Stimulated activated CD4-positive, alpha-beta T cell treated with anti-CD3 and anti-CD28 coated beads, Interleukin-1b, Interleukin-23, amount 100 ng/mL, for 24 hours (primary cell): ENCODE measurements around the gene TMEM126A.
A peak's percentile ranks its signal among the peaks of the same experiment; 100 is the strongest.
"Not testable (repeated sequence)": the region's sequence is repeated elsewhere in the genome, so short reads cannot be mapped to it uniquely, and the experiment has no call there.

Experiments used
- DNase-seq, 4 experiments: peaks; one replicate each; pipeline ENCODE4 v3.0.0-alpha.2; 2020; ENCODE audit warnings: low read depth in 4 of 4, low spot score in 1 of 4

The TMEM126A gene

GRCh38 chr11:85647604-85648299 lies at the start of gene TMEM126A:
TMEM126A (plus strand) TSS chr11:85647967; CDS start chr11:85650256, 2,289 bp downstream.
- DNase-seq, result peak; percentile 81 to 91 (median 89)

GRCh38 chr11:85599083-85599482 lies 48.7 kb upstream of the TMEM126A start:
- no peak for DNase-seq

- DNase-seq, result no peak
These were observed 45.1 kb upstream of the TMEM126A start for GRCh38 chr11:85602526-85603213.

- no peak for DNase-seq
These were observed 44.5 kb upstream of the TMEM126A start for GRCh38 chr11:85603220-85603619.

- not testable (repeated sequence) for DNase-seq
These were observed 41.5 kb upstream of the TMEM126A start for GRCh38 chr11:85606237-85606636.

GRCh38 chr11:85608621-85609020 lies 39.1 kb upstream of the TMEM126A start:
- DNase-seq, result not testable (repeated sequence)

GRCh38 chr11:85609286-85609685 lies 38.5 kb upstream of the TMEM126A start:
- not testable (repeated sequence) for DNase-seq

GRCh38 chr11:85611643-85612042 lies 36.1 kb upstream of the TMEM126A start:
- not testable (repeated sequence) for DNase-seq

- DNase-seq, result no peak
These were observed 28.3 kb upstream of the TMEM126A start for GRCh38 chr11:85619499-85619898.

- no peak for DNase-seq
These were observed 27.5 kb upstream of the TMEM126A start for GRCh38 chr11:85620256-85620655.

- no peak for DNase-seq
These were observed 21.3 kb upstream of the TMEM126A start for GRCh38 chr11:85626496-85626895.

- no peak for DNase-seq
These were observed 20.3 kb upstream of the TMEM126A start, which contains the start of gene DLG2 for GRCh38 chr11:85627332-85627997. DLG2 (minus strand) TSS chr11:85627344.

- DNase-seq, result peak; percentile 87 to 97 (median 92)
These were observed 19.6 kb upstream of the TMEM126A start, which contains the start of gene TMEM126B for GRCh38 chr11:85627998-85628770. TMEM126B (plus strand) TSS chr11:85628593; CDS start chr11:85628608, 15 bp downstream.

- peak in 1 of 4 experiments; percentile 3 for DNase-seq
These were observed 18.9 kb upstream of the TMEM126A start for GRCh38 chr11:85628771-85629341.

GRCh38 chr11:85634747-85635146 lies 13.0 kb upstream of the TMEM126A start:
- no peak for DNase-seq

- DNase-seq, result no peak
These were observed 4.6 kb upstream of the TMEM126A start for GRCh38 chr11:85643191-85643614.

- DNase-seq, result no peak
These were observed 689 bp upstream of the TMEM126A start for GRCh38 chr11:85647078-85647477.

GRCh38 chr11:85651118-85651517 lies 3.4 kb downstream of the TMEM126A start:
- DNase-seq, result no peak

- DNase-seq, result no peak
These were observed 5.2 kb downstream of the TMEM126A start for GRCh38 chr11:85652786-85653447.

- not testable (repeated sequence) for DNase-seq
These were observed 6.6 kb downstream of the TMEM126A start for GRCh38 chr11:85654343-85654742.
